Stimulated activated CD4-positive, alpha-beta T cell treated with anti-CD3 and anti-CD28 coated beads, TNF-alpha, amount 100 ng/mL, for 48 hours (primary cell): ENCODE data around the gene TBL3.
A peak's percentile ranks its signal among the peaks of the same experiment; 100 is the strongest.
"Not testable (repeated sequence)": the region's sequence is repeated elsewhere in the genome, so short reads cannot be mapped to it uniquely, and the experiment has no call there.

ENCODE experiments used
- DNase-seq, 3 donors: peaks; one replicate each; pipeline ENCODE4 v3.0.0-alpha.2; 2020; ENCODE audit warnings: low read depth in 3 of 3

The TBL3 gene

DNA sequence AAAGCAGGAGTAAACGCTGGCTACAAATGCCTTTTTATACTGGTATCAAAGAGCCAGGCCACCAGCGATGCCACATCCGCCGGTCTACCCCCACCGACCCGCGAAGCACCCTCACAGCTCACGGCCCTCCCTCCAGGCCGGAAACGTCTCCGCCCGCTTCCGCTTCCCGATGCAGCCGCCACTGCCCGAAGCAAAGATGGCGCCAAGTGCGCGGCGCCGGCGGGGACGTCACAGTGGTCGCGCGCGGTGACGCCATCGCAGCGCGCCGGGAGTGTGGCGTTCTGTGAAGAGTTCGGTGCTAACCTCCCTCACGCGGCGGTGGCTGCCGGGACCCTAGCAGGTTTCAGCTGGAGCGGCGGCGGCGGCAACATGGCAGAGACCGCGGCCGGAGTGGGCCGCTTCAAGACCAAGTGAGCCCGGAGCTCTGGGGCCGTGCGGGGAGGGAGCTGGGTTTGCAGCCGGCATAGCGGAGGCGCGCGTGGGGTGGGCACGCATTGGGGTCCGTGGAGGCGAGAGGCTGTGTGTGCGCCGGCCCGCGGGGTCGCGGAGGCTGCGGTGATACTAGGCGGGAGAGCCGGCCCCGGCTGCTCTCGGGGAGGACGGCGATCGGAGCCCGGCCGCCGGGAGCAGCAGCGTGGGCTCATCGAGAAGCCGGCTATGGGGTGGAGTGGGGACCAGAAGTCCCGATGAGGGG lies at the start of gene TBL3:
TBL3 (plus strand) TSS at position 258 of the 694 bp plus-strand sequence; CDS start at position 370, 112 bp downstream.
- DNase-seq, result peak; percentile 91 to 93 (median 92)

DNA sequence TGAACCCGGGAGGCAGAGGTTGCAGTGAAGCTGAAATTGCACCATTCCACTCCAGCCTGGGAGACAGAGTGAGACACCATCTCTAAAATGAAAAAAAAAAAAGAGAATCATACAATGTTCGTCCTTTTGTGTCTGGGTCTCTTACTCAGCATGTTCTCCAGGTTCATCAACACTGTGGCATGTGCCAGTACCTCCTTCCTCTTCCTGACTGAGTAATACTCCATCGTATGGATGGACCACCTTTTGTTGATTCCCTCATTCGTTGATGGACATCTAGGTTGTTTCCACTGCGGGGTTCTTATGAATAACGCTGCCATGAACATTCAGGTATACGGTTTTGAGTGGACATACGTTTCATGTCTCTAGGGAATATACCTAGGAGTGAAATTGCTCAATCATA lies 49.5 kb upstream of the TBL3 start:
- no peak for DNase-seq

DNA sequence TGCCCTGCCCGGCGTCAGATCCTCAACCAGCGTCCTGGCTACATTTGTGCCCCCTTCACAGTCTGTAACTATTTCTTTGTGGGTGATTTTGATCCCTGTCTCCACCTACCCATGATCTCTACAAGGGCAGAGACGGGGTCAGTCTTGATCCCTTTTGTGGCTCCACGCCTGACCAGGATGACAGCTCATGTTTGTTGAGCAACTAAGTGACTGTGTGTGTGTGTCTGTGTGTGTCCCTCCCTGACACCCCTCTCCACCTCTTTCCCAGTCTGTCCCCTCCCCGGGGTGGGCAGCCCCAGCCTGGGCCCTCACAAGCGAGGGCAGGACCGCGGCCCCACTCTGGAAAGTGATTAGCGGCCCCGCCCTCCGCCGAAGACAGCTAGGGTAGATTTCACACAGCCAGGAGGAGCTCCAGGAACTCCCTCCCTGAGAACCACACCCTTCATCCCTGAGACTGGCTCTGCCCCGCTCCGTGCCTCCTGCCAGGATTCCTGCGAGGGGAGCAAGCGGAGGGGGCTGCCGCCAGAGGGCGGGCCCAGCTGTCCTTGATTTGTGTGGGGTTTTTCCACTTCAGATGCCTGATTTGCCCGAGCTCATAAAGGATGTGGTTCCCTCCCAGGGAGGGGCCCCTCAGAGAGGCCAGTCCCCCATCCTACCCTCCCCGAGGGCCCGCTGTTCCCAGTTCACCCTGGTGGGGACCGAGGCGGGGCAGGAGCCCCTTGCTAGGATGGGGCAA lies 48.4 kb upstream of the TBL3 start:
- DNase-seq, result no peak

DNA sequence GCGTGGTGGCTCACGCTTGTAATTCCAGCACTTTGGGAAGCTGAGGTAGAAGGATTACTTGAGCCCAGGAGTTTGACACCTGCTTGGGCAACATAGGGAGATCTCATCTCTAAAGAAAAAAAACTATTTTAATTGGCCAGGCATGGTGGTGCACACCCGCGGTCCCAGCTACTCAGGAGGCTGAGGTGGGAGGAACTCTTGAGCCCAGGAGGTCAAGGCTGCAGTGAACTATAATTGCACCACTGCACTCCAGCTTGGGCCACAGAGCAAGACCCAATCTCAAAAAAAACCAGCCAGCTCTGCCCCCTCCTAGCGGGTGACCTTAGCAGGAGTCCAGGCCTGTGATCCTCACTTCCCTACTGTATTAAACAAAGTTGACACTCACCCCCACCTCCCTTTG lies 47.8 kb upstream of the TBL3 start:
- DNase-seq, result no peak

DNA sequence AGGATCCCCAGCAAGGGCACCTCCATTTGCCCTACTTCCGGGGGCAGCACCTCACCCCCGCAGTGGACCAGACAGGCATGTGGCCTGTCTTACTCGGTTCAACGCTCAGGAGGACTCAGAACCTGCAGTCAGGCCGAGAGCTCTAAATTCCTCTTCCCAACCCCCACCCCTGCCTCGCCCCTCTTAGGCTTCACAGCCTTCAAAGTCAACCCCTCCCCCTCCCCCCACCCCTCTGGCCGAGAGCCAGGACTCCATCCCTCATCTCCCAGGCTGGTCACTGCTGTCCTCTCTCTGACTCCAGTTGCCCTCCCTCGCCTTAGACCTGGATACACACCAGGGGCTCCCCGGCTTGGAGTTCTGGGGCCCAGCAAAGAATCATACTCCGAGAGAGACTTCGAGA lies 45.6 kb upstream of the TBL3 start:
- no peak for DNase-seq

DNA sequence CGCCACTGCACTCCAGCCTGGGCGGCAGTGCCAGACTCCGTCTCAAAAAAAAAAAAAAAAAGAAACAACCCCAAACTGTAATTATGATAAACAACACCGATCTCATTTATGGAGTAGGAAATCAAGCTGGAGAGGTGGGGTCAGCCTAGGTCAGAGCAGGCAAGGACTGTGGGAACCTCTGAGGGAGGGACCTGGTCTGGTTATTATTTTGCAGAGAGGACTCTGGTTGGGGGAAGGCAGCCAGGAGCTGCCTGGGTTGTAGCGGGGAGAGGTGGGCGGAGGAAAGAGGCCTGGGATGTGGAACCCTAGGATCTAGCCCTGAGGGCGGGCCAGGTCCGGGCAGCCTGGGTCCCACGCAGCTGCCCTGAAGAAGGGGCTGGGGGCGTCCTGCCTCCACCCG lies 42.7 kb upstream of the TBL3 start:
- DNase-seq, result no peak

DNA sequence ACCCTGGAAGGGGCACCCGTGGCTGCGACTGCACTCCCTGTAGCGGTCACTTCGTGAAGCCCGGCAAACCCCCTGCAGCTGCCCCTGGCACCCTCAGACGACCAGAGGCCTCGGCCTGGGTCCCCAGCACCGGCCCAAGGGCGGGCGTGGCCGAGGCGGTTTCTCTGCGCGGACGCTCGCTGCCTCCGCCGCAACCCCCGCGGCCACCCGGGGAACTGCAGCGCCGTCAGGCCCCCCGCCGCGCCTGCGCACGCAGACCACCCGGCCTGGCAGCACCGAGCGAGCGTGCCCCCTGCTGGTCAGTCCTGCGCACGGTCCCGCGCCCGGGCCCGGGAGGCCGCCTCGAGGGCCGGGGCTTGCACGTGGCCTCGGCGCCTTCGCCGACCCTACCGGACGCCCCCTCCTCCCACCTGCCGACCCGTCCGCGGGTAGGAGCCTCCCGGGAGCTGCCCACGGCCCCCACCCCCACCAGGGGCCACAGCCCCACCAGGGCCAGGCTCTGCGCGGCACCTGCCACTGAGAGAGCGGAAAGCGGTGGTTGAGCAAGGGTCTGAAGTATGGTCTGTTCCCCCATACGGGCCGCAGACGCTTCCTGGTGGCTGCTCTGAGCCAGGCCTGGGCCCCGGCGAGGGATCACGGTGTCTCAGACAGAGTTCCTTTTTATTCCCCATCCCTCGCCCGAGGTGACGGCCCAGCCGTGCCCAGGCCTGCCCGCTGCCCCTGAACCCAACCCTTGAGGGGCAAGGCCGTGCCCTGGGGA lies 42.1 kb upstream of the TBL3 start:
- DNase-seq, result peak; percentile 86 to 93 (median 93)

DNA sequence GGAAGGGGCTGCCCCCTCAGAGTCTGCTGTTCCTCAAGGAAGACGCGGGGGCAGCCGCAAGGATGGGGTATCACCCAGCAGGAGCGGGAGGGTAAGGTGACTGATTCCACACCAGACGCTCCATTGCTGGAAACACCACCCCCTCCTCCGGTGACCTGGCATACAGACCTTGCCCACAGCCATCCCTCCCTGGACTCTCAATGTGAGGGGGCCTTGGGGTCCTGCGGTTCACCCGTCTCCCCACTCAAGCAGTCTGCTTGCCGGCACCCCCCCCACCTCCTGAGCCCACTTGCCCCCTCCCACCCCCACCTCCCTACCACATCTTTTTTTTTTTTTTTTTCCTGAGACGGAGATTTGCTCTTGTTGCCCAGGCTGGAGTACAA lies 41.5 kb upstream of the TBL3 start:
- DNase-seq, result no peak

DNA sequence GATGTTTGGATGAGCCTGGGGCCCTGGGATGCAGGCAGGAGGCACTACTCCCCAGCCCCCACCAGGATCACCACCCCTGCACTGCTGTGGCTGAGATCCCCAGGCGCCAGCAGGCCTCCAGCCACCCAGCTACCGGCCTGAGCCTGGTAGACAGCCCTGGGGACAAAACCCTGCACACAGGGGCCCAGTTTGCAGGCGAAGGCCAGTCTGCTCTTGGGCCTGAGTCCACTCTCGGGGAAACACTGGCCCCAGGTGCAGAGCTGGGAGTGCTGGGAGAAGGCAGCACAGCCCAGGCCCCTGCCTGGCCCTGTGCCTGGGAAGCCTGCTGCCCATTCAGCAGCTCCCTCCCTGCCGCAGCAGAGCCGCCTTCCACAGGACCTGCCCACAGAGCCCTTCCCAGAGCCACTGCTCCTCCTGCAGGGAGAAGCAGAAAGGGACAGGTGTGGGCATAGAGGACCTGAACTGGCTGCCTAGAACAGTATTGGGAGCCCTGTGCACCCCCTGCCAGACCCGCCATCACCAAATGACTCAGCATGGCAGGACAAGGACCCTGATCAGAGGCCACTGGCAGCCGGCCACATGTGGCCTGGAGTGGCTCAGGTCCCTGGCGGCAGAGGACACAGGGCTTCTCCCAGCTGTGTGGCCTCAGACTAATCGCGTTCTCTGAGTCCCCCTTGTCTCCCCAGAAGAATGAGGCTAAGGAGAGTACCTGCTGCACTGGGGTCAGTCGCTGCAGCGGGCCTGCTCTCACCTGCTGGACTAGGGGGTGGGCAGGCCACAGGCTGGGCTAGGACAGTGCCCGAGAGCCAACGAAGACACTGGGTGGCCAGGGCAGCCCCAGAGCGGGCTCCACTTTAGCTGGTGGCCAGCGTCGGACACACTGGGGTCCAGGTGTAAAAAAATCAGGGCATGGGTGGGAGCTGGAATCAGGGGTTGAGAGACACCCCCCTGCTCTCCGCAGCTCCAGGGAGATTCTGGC lies 39.5 kb upstream of the TBL3 start:
- no peak for DNase-seq

DNA sequence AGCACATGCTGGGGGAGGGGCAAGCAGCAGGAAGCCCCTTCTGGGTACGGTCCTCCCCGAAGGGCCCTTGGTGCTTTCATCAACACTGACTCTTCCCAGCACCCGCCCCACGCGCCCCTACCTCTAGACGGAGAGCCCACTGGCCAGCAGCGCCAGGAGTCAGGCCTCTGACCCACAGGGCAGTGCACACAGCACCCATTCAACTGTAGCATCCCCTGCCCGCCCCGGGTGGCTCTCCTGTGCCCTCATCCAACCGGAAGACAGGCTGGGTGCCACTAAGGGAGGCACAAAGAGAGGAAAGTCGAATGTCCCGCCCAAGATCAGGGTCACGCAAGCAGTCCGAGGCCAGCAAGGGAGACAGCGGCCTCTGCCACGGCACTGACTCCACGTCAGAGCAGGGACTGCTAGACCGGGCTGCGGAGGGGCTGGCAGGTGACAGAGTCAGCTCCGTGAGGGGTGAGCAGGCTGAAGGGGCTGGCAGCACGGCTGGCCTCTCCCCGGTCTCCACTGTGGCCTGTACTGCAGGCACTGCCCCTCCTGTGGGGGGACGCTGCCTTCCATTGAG lies 38.7 kb upstream of the TBL3 start:
- DNase-seq, result no peak

DNA sequence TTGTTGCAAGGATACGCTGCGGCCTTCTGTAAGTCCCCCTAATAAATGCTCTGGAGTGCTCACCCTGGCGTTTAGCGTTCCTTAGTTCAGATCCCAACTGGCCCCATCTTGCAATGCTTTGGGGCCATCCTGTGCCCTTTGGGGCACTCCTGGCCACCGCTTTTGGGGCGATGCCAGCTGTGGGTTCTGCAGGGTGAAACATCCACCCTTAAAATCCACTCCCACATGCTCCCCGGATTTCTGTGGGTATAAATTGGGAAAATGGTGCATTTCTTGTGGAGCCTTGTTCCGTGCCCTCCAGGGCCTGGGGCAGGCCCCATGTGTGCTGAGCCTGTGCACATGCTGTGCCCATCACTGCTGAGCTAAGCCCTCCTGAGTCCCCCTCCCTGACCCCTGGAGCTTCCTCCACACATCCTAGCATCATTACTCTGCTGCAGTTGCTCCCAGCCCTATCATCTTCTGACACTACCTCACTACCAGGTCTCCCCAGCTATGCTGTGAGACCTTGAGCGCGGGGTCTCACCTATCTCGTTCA lies 34.8 kb upstream of the TBL3 start:
- no peak for DNase-seq

DNA sequence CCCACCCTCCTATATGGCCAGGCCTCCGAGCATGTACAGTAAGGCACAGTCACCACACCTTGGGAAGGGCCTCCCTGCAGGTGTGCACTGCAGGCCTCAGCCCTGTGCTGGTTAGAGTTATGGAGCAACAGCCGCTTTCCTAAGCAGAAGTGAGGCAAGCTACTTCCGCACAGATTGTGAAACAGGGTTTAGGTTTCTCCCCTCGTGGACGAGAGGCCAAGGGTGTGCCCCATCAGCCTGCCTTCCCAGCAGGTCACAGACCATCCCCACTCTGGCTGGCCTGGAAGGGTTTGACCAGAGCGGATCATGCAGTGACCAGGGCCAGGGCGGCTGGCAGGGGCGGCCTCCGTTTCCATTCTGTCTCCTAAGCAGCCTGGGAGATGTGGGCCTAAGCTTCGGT lies 33.5 kb upstream of the TBL3 start:
- no peak for DNase-seq

DNA sequence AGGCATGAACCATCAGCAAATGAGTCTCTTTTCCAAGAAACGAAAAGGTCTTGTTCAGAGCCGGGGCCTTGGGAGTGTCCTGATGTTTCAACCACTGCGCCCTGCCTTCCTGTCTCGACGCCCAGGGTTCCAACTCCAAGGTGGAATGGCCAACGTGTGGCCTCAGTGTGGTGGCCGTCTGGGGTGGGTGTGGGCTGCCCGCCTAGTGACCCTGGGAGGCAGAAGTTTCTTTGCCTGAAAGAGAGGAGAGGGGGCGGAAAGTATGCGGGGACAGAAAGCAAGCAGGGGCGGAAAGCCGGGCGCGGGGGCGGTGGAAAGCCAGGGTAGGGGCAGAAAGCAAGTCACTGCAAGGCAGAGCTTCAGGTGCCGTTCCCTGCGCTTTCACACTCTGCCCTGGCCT lies 32.9 kb upstream of the TBL3 start:
- DNase-seq, result no peak

DNA sequence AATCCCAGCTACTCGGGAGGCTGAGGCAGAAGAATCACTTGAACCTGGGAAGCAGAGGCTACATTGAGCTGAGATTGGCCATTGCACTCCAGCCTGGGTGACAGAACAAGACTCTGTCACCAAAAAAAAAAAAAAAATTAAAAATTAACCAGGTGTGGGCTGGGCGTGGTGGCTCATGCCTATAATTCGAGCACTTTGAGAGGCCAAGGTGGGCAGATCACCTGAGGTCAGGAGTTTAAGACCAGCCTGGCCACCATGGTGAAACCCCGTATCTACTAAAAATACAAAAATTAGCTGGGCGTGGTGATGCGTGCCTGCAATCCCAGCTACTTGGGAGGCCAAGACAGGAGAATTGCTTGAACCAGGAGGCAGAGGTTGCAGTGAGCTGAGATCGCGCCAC lies 32.0 kb upstream of the TBL3 start:
- DNase-seq, result not testable (repeated sequence)

DNA sequence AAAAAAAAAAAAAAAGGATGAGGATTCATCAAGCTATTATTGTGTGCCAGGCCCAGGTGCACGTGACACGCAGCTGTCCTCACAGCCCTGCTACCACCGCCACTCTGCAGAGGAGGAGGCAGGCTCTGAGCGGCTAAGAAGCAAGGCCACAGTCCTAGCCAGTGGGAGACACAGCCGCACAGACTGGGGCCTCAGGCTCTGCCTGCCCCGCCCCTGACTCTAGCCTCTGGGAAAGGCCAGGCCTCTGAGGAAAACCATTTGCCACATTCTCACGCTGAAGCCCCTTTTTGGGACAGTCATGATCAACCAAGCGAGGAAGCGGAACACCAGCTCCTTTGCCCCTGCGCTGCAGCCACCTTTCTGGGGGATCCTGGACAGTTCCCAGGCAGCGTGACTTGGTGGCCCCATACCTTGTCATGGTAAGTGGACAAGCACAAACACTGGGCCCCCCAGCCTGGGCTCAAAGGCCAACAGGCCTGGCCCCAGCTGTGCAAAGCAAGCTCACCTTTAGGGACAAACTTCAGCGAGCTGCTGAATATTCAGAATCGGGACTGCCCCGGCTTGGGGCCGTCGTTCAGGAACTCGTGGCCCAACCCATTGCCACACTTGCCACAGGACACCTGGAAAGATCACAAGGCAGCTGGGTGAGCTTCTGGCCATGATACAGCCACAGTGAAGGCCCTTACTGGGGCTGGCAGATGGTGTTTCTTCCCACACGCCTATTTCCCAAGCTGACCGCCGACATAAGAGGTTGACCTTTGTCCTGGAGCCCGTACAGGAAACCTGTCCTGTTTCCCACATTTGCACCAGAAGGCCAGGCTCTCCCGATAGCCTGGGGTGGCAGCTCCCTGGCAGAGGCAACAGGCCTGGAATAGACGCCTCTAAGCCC lies 31.3 kb upstream of the TBL3 start:
- no peak for DNase-seq

DNA sequence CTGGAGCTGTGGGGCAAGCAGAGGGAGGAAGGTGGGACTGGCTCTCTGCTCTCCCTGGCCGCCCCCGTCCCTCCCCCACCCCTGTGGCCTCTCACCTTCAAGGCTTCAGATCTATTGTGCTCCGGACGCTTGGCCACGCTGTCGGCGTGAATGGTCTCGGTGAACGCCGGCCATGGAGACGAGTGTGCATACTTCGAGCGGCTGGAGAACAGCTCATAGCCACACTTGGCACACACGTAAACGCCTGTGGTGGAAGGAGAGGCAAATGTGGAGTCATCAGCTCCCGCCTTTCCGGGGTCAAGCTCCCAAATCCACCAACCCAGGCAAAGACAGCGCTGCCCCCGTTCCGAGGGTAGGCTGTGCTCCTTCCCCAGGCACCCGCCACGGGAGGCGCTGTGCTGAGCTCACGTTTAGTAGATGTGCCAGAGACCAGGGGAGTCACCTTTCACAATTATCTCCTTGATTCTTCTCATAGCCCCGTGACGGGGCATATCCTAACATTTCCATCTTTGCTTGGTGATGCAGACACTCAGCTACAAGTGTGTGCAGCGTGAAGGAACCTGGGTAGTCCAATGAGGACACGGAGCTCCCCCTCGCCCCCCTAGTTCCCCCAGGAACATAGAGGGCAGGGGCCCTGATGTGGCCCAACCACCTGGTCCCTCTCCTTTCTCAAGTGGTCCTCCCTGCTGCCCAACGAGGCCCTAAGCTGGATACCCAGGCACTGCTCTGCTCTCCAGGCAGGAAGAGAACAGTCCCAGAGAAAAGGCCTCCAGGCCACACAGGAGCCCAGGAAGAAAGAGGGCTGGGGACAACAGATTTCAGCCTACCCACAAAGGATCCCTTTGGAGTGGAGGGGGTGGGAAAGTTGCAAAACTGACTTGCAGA lies 30.4 kb upstream of the TBL3 start:
- DNase-seq, result no peak

DNA sequence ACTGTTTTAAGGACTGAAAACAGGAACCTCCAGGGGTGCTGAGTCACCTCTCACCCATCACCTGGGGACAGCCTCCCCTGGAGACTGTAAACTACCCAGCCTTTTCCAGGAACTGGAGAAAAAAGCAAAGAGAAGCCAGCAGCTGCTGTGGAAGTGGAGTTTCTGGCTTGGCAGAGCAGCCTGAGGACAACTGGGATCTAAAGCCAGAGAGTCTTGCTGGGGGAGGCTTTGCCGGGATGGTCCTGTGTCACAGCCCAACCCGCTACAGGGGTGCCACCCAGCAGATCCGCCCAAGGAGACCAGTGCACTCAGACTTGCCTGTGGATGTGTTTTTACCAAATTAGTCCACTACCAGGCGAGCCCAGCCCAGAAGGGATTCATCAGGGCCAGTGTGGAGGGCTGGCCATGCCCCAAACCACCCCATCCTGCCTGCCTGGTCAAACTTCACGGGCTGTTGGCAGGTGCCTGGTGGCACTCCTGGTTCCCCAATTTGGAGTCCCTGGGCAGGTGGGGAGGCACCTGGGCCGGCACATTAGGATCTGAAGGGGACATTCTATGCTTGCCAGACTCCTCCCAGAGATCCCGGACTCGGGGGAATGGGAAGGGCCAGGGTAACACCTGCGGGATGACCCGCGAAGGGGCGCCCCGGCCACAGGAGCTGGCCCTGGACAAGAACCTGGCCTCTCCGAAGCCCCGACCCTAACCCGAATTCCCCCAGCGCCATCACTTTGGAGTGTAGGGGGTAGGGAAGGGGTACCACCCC lies 29.6 kb upstream of the TBL3 start:
- DNase-seq, result peak in 1 of 3 donors; percentile 15
